NCI-H1417 (cell line): ENCODE results near the gene PCARE.

Experiments used
- DNase-seq, 3 experiments: peaks; one replicate each; lab custom pipeline; 2025; lab: John Stamatoyannopoulos, UW

The PCARE gene

DNA sequence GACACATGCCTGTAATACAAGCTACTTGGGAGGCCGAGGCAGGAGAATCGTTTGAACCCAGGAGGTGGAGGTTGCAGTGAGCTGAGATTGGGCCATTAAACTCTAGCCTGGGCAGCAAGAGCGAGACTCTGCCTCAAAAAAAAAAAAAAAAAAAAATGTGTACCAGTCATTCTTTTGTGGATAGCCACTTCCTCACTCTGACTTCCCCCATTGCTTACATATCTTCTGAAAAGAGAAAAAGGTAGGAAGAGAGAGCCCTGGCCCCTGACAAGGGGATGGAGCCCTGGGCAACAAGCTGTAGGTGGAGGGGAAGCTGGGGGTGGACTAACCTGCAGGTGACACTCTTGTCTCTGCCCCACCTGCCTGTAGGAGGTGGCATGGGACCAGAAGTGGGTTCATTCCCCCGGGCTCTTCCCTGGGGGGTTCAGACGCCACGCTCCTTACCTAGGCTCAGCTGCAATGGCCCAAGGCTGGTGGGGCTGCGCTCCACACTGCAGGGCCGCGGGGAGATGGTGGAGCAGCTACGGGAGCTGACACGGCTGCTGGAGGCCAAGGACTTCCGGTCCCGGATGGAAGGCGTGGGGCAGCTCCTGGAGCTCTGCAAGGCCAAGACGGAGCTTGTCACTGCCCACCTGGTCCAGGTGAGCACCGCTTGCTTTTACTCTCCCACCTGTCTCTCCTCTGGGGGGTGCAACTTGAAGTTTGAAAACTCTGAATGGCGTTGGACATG lies 39.1 kb downstream of the PCARE start:
- no peak for DNase-seq

DNA sequence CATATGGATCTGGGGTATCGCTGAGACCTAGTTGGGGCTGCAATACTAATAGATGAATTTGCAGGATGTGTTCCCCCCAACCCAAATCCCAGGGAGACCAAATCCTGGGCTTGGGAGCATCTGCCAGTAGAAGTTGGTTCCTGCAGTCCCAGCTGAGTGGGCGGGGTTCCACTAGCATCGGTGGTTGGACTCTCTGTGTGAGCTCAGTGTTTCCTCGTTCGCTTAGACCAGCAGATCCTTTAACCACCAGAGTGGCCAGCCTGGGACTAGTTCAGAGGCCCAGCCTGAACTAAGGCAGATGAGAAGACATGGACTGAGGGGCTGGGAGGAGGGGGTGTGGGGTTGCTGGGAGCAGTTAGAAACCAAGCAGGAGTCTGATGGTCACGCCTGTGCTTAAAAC lies 40.7 kb downstream of the PCARE start:
- DNase-seq = no peak

DNA sequence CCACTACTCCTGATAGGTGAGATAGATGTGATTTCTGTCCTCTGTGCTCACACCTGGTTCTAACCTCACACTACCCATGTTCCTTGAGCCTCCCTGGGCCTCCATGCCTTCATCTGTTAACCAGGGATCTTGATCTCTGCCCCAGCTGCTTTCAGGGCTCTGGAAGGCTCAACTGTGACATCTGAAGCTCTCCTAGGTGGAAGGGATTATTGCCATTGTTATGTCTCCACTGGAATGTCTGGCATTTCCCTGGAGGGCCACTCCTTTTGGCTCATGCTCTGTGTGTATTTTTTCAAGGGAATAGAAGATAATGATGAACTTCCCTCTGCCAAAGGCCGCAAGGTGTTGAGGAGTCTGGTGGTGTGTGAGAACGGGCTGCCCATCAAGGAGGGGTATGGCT lies 41.2 kb downstream of the PCARE start:
- no peak for DNase-seq

DNA sequence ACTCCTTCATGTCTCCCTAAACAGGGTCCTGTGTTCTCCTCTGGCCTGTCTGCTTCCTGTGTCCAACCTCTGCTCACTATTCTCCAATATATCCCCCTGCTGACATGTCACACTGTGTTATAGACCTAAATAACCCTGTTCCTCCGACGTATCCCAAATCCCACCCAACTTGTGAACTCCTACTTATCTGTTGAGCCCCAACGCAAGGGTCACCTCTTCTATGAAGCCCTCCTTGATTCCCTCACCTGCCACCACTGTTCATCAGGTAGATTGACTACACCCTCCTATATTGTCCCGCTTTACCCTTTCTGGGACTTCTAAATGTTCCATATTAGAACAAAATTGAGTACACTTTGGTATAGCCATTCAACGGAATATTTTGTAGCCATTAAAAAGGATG lies 42.1 kb downstream of the PCARE start:
- no peak for DNase-seq

DNA sequence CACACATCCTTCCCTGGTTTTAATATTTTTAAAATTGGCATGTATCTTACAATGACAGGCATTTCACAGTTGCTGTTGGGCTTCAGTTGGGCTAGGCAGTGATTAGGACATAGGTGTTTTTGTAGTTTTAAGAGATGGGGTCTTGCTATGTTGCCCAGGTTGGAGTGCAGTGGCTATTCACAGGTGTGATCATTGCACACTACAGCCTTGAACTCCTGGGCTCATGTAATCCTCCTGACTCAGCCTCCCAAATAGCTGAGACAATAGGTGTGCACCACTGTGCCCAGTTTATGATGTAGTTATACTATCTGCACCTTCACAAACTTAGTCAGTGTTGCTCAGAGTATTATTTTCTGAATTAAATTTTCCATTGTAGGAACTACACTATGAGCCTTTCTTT lies 43.3 kb downstream of the PCARE start:
- DNase-seq = no peak

DNA sequence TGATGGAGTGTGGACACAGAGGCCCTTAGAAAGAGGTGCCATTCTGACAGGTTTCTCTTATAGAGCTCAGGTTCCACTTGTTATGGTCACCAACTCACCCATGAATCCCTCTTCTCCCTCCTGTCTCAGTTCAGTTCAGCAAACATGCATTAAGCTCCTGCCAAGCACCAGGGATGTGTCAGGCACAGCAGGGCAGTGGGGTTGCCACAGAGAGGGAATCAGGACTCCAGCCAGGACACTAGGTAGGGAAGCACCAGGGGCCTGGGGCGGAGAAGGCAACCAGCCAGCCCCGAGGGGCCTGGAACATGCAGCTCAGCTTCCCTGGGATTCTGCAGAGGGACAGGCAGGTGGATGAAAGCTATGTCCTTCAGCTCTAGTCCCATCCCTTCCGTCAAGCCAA lies 48.6 kb downstream of the PCARE start:
- DNase-seq = peak in 1 of 3 experiments; percentile 57

DNA sequence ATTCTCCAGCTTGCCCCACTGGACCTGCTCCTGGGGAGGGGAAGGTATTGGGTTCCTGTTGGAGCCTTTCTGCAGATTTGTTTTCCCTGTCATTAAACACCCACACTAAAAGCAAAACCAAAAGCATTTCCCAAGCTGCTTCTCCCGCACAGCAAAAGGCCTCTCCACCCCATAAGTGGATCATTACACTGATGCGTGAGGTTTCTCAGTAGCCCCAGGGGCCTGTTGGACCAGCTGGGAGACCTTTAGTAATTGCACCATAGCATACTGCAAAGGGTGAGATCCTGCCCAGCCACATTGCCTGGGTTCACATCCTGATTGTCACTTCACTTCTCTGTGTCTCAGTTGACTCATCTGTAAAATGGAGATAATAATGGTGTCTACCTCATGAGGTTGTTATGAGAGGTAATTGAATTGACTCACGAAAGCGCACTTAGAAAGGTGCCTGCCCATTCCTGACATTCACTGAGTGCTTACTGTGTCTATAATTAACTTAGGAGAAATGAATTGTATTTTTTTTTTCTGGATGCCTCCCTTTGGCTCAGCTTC lies 49.4 kb downstream of the PCARE start:
- peak; percentile 32 to 66 (median 34) for DNase-seq

DNA sequence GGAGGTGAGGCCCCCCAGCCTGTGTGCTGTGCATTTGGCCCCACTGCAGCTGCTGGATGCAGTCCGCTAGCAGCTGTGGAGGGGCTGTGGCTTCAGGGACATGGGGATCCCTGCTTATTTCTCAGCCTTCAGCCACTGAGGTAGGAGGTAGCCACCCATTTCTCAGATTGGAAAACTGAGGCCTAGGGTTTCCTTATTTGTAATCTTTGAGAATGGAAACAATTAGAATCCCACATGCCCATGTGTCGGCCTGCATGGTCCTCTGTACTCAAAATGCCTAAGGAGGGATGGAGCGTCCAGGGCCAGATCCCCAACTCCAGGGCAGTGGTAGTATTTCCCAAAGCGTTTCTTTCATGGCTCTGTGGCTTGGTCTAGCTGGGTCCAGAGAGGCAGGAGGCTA lies 51.1 kb downstream of the PCARE start:
- no peak for DNase-seq

DNA sequence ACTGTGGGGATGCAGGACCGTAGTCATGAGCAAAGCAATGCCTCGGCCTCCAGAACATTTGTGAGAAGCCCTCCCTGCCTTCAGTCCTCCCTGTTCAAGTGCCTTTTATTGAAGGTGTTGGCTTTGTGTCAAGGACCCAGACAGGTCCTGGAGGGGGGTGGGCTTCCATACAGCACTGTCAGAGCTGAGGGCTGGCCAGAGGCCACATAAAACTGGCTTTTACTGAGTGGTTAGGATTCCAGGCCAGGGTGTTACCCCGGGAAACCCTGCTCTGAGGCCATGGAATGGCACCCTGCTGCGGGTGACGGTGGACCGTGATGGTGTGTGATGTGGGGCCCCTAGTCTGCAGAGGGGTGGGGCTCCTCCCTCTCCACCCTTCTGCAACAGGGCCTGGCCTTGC lies 51.6 kb downstream of the PCARE start:
- no peak for DNase-seq

DNA sequence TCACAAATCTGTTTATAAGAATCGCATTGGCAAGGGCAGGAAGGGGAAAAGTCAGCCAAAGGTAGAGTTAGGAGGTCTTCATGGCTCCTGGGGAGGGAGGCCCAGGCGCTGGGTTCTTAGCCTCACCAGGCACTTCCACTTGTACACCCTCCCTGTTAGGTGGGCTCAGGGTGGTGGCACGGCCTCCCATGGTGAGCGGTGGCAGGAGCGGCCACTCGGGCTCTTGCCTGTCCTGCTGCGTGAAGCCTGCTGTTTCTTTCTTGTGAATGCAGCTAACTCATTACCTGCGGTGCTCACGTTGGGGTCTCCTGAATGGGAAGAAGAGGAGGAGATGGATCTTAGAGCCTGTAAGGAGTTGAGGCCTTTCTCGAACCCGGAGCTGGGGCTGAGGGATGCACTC lies 52.4 kb downstream of the PCARE start:
- DNase-seq = no peak

DNA sequence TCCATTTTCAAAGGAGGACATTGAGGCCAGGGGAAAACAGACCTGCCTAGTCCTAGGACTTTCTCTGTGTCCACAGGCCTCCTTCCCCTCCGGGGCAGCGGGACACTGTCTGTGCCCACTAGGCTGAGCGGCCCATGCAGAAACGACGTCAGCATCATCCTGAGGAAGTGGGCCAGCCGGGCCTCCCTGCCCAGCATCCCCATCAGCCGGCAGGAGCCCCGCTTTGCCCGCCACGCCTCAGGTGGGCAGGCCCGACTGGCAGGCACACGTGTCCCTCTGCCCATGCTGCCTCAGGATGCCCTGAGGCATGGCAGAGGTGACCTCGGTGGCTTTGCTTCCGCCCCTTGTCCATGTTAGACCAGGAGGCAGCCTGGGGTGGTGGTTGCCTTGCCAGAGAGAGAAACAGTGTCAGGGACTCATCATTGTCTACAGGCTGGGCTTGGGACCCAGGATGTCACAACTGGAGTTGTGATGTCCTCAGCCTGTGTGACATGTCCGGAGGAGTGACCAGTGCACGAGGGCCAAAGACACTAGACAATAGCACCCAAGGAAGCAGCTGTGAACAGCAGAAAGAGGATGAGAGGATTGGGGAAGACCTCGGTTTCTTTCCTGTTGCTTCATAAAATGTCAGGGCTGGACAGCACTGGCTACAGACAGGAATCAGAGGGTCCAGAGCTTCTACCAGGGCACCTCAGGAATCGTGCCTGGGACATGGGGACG lies 56.4 kb downstream of the PCARE start:
- no peak for DNase-seq

DNA sequence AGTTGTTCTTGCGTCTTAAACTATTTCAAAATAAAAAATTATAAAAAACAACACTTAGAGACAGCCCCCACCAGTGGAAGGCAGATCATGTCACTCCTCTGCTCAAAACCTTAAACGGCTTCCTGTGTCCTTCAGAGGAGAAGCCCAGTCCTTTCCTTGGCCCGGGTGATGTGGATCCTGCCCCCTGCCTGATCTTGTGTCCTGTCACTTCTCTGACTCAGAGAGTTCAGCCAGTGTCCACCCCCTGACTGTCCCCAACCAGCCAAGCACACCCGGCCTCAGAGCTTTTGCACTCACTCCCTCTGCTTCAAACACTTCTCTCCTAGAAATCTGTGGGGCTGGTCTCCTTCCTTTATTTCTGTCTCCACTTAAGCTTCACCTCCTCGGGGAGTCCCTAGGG lies 57.8 kb downstream of the PCARE start:
- DNase-seq = no peak

DNA sequence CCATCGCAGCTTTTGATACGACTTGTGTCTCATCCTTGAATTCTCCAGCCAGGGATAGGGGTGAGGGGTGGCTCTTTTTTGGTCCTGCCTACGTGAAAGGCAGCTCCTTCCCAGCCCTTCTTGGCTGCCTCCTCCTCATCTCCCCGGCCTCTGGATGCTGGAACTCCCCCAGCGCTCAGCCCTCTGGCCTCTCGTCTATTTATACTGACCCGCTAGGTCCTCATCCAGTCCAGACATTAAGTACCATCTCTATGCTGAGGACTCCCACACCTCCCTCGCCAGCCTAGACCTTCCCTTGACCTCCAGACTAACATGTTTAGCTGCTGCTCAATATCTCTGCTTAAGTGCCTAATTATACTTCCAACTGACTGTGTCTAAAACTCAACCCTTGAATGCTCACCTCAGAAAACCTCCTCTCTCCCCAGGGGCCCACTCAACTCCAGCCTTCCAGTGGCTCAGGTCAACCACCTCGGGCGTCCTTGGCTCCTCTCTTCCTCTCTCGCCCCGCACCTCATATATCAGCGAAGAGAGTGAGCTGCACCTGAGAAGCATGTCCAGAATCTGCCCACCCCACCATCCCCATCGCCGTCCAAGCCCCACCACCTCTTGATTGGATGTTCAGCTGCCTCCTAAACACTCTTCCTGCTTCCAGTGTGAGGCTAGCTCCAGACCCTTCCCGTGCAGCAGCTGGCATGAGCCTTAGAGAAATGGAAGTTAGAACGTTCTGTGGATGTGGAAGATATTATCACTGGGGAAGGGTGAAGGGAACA lies 58.4 kb downstream of the PCARE start:
- peak in 2 of 3 experiments; percentile 57 to 60 for DNase-seq

DNA sequence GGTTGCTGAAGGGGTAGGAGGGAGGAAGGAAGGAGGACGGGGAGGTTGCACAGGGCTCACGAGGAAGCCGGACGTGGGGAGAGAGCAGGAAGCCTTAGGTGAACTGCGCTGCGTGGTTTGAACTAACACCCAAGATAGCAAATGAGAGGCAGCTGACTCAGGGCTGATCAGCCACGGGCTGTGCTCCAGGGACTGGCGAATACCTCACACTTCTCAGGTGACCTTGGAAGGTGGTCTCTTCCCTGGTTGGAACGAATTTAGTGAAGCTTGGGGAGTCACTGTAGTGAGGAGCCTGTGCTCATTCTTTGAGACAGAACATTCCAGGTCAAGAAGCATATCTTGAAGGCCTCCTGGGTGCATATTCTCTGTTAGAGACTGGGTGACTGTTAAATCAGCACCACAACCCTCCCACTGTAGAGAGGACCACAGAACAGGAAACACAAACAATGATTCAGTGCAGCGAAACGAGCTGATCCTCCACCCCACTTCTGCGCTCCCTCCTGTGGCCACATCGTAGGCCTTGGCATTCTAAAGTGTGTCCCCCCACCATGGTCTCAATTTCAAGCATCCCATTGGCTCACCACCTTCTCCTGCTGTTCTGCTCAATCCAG lies 59.4 kb downstream of the PCARE start:
- DNase-seq = no peak

DNA sequence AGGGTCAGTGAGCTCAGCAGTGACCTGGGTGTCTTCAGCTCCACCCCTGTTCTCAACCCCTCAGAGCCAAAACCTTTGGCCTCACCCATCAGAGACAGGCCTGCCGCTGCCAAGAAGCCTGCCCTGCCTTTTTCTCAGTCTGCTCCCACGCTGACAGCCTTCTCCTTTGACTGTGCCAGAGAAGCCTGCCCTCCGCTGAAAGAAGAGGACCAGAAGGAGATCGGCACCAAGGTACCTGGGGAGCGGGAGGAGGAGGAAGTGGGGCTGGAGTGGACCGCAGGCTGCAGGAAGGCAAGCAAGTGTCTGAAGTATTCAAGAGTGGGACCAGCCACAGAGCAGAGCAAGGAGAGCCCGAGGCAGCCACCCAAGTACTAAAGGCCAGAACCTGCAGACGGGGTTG lies 60.0 kb downstream of the PCARE start:
- DNase-seq = no peak

DNA sequence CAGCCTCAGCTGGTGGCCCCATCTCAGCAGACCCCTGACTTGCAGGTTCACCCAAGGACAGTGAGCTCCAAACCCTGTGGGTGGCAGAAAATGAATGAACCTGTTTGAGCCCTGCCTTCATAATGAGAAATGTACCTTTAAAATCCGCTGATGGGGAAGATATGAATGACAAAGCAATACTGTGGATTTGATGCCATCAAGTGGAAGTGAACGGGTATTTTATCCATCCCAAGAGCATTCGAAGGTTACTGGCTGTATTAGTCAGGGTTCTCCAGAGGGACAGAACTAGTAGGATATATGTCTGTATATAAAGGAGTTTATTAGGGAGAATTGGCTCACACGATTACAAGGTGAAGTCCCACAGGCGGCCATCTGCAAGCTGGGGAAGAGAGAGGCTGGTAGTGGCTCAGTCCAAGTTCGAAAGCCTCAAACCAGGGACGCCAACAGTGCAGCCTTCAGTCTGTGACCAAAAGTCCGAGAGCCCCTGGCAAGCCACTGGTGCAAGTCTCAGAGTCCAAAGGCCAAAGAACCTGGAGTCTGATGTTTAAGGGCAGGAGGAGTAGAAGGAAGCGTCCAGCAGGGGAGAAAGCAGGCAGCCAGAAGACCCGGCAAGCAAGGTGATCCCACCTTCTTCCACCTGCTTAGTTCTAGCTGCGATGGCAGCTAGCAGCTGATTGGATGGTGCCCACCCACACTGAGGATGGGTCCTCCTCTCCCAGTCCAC lies 61.1 kb downstream of the PCARE start:
- peak in 1 of 3 experiments; percentile 7 for DNase-seq

DNA sequence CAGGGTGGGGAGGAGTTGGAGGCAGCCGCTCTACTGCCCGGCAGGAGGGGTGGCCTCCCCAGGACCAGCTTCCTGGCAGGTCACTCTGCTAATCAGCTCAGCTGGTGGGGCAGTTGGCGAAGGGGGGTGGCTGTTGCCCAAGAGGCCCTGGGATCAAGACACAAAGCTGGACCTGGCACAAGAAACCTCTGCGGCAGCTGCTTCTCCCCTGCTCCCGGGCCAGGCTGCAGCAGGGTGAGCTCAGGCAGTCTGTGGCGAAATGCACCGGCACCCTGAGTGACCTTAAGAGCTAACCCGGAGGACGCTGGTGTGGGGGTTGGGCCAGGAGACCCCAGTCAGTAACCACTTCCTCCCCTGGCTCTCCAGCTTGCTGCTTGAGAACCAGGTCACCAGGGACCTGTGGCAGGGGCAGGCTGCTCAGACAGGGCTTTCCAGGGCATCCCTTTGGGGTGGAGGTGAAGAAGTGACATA lies 62.1 kb downstream of the PCARE start:
- DNase-seq = no peak
